GM13976 (cell line): Measurements from ENCODE around the gene TSHZ2.

Experiments used
- DNase-seq: peaks from one replicate; pipeline ENCODE4 v3.0.0; 2012; ENCODE audit warnings: low spot score
- in situ Hi-C: fragments of 300-500 bp; cut with MboI; formaldehyde crosslinking; loops from one replicate; pipeline ENCODE4 v1.12.0; 2022; ENCODE audit warnings: low sequenced_read_pairs, mixed read lengths, inconsistent platforms; ENCODE audit not compliant: unreplicated experiment
- TF ChIP-seq, protein P1 (sequence below): IDR thresholded peaks from 2 replicates; pipeline ENCODE4 v1.5.1; 2012; ENCODE audit warnings: borderline replicate concordance, mild to moderate bottlenecking; ENCODE audit not compliant: insufficient read depth; ENCODE audit errors: extremely low read depth, missing control alignments, control extremely low read depth

Gene TSHZ2

GRCh38 chr20:53328961-53329360 lies 356.8 kb downstream of the TSHZ2 start:
- no peak for DNase-seq
- TF ChIP-seq, protein P1, sequence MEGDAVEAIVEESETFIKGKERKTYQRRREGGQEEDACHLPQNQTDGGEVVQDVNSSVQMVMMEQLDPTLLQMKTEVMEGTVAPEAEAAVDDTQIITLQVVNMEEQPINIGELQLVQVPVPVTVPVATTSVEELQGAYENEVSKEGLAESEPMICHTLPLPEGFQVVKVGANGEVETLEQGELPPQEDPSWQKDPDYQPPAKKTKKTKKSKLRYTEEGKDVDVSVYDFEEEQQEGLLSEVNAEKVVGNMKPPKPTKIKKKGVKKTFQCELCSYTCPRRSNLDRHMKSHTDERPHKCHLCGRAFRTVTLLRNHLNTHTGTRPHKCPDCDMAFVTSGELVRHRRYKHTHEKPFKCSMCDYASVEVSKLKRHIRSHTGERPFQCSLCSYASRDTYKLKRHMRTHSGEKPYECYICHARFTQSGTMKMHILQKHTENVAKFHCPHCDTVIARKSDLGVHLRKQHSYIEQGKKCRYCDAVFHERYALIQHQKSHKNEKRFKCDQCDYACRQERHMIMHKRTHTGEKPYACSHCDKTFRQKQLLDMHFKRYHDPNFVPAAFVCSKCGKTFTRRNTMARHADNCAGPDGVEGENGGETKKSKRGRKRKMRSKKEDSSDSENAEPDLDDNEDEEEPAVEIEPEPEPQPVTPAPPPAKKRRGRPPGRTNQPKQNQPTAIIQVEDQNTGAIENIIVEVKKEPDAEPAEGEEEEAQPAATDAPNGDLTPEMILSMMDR, result no peak
- in situ Hi-C loops, result no loop called here

DNA sequence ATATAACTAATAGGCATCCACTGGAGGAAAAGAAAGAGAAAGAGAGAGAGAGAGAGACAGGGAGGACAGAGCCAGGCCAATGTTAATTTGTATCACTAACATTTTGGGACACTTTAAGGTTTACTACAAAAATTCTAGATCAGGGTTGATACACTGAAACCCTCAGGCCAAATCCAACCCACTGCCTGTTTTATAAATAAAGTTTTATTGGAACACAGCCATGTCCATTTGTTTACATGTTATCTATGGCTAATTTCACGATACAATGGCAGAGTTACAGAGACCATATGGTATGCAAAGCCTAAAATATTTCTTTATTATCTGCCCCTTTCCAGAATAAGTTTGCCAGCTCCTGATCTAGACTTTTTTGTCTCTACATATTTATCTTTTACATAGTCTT lies 357.6 kb downstream of the TSHZ2 start:
- no peak for DNase-seq
- in situ Hi-C loops, result no loop called here
- TF ChIP-seq, protein P1, result no peak

DNA sequence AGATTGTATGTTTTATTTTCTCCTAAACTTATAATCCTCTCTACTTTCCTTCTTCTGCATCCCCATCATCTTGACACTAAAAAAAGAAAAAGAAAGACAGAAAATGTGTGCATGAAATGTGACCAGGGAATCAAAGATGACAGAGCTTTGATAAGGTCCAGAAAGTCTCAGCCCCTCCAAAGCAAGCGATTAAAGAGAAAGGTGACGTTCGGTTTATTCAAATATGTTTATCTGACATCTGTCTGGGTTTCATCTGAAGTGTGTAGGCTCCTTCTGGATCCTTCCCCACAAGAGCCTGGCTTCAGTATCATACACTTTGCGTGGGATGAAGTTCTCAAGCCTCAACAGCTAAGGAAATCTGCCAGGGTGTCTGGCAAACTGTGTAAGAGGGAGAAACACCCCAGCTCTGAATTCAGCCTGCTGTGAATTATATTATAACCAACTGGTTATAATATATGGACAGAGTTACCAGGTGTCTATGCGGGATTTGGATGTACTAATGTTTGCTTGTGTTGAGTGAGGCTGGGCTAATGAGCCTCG lies 358.5 kb downstream of the TSHZ2 start:
- DNase-seq, result no peak
- in situ Hi-C loops, result no loop called here
- TF ChIP-seq, protein P1, result no peak

GRCh38 chr20:53331151-53331973 lies 359.2 kb downstream of the TSHZ2 start:
- in situ Hi-C loops, result no loop called here
- TF ChIP-seq, protein P1, result no peak
- DNase-seq, result no peak

- TF ChIP-seq, protein P1, result no peak
- in situ Hi-C loops, result no loop called here
- no peak for DNase-seq
Observed at GRCh38 chr20:53332022-53332837, 360.1 kb downstream of the TSHZ2 start.

DNA sequence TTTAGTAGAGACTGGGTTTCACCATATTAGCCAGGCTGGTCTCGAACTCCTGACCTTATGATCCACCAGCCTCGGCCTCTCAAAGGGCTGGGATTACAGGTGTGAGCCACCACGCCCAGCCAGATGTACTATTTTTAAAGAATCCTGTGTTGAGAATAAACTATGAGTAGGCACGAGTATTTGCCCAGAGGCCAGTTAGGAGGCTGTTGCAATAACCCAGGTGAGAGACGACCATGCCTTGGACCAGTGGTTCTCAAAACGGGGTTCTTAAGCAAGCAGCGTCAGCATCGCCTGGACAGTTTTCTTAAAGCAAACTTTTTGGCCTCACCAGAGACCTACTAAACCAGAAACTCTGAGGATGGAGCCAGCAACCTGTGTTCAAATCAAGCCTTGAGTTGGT lies 362.7 kb downstream of the TSHZ2 start:
- TF ChIP-seq, protein P1, result no peak
- no peak for DNase-seq
- in situ Hi-C loops, result no loop called here
